Skeletal muscle satellite cell (primary cell): ENCODE measurements around the gene SLC39A13.

Experiments used
- H3K27me3 ChIP-seq: 2 replicates; pipeline ENCODE4 v1.7.0; 2013; ENCODE audit warnings: low read length; ENCODE audit not compliant: control insufficient read depth, insufficient read depth
- H3K36me3 ChIP-seq: 2 replicates; pipeline ENCODE4 v1.7.0; 2013; ENCODE audit warnings: mild to moderate bottlenecking, control low read depth, low read length; ENCODE audit not compliant: insufficient read depth
- H3K4me1 ChIP-seq: 2 replicates; pipeline ENCODE4 v1.7.0; 2013; ENCODE audit warnings: low read length; ENCODE audit not compliant: control insufficient read depth, insufficient read depth
- H3K4me2 ChIP-seq: 2 replicates; pipeline ENCODE4 v1.7.0; 2013; ENCODE audit warnings: mild to moderate bottlenecking, low read length
- H3K4me3 ChIP-seq: 2 replicates; pipeline ENCODE4 v1.7.0; 2013; ENCODE audit warnings: low read length
- H3K9ac ChIP-seq: 2 replicates; pipeline ENCODE4 v1.7.0; 2013; ENCODE audit warnings: mild to moderate bottlenecking, low read depth, low read length, moderate library complexity
- H3K9me3 ChIP-seq: replicated peaks from 2 replicates; pipeline ENCODE4 v1.7.0; 2013; ENCODE audit warnings: mild to moderate bottlenecking, control low read depth, low read length

Gene SLC39A13

DNA sequence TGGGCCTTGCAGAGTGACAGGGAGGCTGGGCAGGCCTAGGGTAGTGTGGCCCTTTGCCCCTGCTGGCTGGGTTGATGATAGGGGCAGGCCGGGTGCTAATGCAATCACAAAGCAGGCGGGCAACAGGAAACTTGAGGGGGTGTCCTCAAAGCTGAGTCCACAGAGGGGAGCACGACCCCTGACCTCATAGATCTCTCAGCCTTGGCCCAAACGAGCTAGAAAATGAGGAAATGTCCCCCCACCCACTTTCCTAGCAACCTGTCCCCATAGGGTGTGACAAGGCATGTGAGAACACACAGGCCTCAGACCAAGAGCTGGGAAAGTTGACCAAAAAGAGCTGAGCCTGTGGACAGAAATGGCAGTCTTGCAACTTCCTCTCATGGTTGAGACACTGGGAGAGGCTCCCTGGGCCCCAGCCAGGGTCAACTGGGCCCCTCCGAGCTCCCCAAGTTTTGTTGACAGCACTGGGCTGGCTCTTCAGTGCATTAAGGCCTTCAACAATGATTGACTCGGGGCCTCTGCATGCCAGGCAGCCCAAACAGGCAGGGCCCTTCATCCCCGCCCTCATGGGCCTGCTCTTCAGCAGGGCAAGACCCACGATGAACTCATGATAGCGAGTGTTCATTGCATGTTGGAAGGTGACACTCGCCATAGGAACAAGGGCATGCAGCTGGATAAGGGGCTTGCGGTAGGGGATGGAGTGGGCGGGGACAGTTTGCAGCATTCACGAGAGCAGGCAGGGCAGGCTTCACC lies 20.3 kb upstream of the SLC39A13 start:
- Histone ChIP-seq H3K27me3 (no peaks in the 10 kb centered on the region), H3K36me3 (no peaks in the 10 kb centered on the region), H3K4me2 (no peak overlapping the region), H3K4me3 (no peak overlapping the region), H3K4me1 (peaks cover under 1% of the 10 kb centered on the region), H3K9ac (no peak overlapping the region), H3K9me3 (no peaks in the 10 kb centered on the region)

DNA sequence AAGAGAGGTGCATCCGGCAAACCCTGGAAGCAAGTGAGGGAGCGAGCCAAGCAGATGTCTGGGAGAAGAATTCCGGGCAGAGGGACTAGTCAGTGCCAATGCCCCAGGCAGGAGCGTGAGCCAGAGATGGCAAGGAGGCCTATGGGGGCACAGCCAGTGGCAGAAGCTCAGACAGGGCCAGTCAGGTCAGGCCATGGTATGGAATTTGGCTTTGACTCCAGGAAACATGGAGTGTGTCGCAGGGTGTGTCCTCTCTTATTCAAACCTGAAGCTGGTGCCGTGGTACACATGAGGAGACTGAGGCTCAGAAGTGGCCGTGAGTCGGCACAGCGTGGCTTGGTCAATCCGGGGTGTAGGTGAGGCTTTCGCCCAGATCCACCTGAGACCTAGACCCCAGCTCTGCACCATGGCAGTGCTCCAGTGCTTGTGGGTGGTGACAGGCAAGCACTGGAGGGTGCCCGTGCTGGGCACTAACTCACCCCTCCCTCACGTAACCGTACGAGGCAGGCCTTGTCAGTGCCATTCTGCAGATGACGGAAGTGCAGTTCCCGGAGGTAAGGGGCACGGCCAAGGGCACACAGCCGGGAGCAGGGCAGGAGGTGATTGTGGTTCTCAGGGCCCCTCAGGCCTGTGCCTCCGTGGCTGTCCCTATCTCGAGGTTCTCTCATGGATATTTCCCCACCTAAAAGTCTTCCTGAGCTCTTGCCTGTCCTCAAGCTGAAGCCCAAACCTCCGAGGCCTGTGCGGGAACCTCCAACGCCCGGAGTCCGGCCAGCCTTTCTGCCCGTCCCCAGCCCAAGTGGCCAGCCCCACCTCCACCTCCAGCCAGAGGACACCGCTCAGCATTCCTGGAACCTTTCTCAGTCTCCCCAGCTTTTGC lies 19.5 kb upstream of the SLC39A13 start:
- Histone ChIP-seq H3K9ac (no peak overlapping the region), H3K36me3 (no peaks in the 10 kb centered on the region), H3K4me3 (no peak overlapping the region), H3K27me3 (no peaks in the 10 kb centered on the region), H3K9me3 (no peaks in the 10 kb centered on the region), H3K4me2 (no peak overlapping the region), H3K4me1 (peaks cover 8% of the 10 kb centered on the region)

GRCh38 chr11:47389577-47390421 lies 18.6 kb upstream of the SLC39A13 start:
- peaks cover 15% of the 10 kb centered on the region for H3K4me1 ChIP-seq
- H3K9ac ChIP-seq: no peak overlapping the region

DNA sequence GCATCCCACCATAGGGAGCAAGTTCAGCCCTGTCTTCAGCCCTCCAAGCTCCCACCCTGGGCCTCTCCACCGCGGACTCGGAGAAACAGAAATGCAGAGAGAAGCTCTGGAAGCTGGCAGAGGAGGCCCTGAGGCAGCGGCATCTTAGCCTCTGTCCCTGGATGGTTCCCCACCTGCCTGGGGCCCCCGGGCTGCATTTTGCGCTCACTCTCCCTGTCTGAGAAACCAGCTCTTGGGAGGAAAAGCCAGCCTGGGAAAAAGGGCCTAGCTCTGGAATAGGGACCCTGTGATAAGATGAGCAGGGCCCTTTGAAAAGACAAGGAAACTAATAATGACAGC lies 18.0 kb upstream of the SLC39A13 start:
- H3K4me1 ChIP-seq: peaks cover 15% of the 10 kb centered on the region
- H3K4me3 ChIP-seq: no peak overlapping the region

More at GRCh38 chr11:47389577-47390421, 18.6 kb upstream of the SLC39A13 start:
- Histone ChIP-seq H3K4me3 (no peak overlapping the region), H3K9me3 (no peaks in the 10 kb centered on the region), H3K27me3 (no peaks in the 10 kb centered on the region), H3K36me3 (no peaks in the 10 kb centered on the region), H3K4me2 (no peak overlapping the region)

GRCh38 chr11:47391077-47391583 lies 17.3 kb upstream of the SLC39A13 start:
- Histone ChIP-seq H3K9ac (no peak overlapping the region), H3K4me3 (no peak overlapping the region), H3K27me3 (no peaks in the 10 kb centered on the region), H3K36me3 (no peaks in the 10 kb centered on the region), H3K4me1 (peaks cover 15% of the 10 kb centered on the region), H3K4me2 (no peak overlapping the region), H3K9me3 (no peaks in the 10 kb centered on the region)

More for the DNA sequence above, 18.0 kb upstream of the SLC39A13 start:
- Histone ChIP-seq H3K27me3 (no peaks in the 10 kb centered on the region), H3K9ac (no peak overlapping the region), H3K36me3 (no peaks in the 10 kb centered on the region), H3K9me3 (no peaks in the 10 kb centered on the region), H3K4me2 (no peak overlapping the region)

DNA sequence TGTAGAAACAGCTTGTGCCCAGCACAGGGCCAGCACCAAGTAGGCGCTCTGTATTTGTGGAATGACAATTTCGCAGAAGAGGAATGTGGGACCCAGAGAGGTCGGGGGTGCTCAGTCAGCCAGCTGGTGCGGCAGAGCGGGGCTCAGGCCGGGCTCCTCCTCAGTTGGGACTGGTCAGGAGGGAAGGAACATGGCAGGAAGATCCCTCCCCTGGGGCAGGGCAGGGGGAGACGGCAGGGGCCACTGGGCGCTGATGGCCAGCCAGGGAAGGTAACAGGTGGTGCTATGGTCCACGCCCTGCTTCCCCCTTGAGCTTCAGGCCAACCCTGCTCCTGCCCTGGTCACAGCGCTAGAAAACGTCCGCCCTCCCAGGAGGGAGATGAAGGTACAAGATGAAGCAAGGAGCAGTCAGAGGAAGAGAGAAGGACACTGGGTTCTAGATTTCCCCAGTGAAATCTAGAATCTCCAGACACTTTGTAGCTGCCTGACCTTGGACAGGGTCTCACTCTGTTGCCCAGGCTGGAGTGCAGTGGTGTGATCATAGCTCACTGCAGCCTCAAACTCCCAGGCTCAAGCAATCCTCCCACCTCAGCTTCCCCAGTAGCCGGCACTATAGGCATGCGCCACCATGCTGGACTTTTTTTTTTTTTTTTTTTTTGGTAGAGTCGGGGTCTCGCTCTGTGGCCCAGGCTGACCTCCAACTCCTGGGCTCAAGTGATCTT lies 16.5 kb upstream of the SLC39A13 start:
- no peak overlapping the region for H3K9ac ChIP-seq

DNA sequence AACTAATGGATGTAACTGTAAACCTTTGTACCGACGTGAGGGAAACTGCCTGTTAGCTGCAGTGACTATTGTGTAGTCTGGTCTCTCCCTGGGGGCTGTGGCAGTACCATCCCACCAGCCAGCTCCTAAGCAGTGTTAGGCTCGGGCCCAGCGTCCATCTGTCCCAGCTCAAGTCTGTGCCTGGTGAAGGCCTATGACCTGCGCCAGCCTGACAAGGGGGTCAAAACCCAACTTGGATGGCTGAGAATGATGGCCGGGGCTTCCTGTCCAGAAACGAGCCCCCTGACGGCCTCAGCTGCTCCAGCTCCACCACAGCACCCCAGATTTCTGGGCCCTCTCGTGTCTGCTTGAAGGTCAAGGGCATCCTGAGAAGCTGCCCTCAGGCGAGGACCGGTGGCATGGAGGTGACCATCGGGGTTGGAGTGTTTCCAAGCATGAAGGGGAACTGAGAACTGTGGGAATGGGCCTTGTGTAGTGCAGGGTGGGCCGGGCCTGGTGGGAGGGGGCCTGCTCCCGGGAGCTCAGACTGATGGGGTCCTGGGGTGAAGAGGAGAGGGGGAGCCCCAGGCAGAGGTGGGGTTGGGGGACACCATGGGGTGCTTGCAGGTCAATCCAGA lies 15.7 kb upstream of the SLC39A13 start:
- Histone ChIP-seq H3K36me3 (no peaks in the 10 kb centered on the region), H3K4me1 (peaks cover 15% of the 10 kb centered on the region), H3K9ac (no peak overlapping the region), H3K4me2 (no peak overlapping the region), H3K27me3 (no peaks in the 10 kb centered on the region), H3K4me3 (no peak overlapping the region), H3K9me3 (no peaks in the 10 kb centered on the region)

More for the DNA sequence above, 16.5 kb upstream of the SLC39A13 start:
- no peaks in the 10 kb centered on the region for H3K27me3 ChIP-seq
- H3K9me3 ChIP-seq: no peaks in the 10 kb centered on the region
- H3K4me2 ChIP-seq: no peak overlapping the region
- peaks cover 15% of the 10 kb centered on the region for H3K4me1 ChIP-seq
- H3K36me3 ChIP-seq: no peaks in the 10 kb centered on the region
- H3K4me3 ChIP-seq: no peak overlapping the region

GRCh38 chr11:47393163-47394049 lies 15.0 kb upstream of the SLC39A13 start:
- H3K4me1 ChIP-seq: peaks cover 15% of the 10 kb centered on the region
- H3K9me3 ChIP-seq: no peaks in the 10 kb centered on the region
- H3K4me2 ChIP-seq: no peak overlapping the region
- H3K9ac ChIP-seq: peak overlapping the region; percentile 43
- H3K4me3 ChIP-seq: no peak overlapping the region
- no peaks in the 10 kb centered on the region for H3K36me3 ChIP-seq
- H3K27me3 ChIP-seq: no peaks in the 10 kb centered on the region

DNA sequence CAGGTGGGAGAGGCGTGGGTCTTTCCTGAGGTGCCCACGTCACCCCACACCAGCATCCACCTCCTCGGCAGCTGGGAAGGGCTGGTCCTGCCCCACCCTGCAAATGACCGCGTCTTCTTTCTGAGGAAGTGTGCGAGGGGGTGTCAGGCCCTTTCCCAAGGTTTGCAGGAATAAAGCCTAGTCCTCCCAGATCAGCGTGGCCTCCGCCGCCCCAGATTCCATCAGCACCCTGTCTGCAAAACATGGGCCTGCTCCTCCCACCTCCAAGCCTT lies 14.4 kb upstream of the SLC39A13 start:
- no peak overlapping the region for H3K4me2 ChIP-seq
- H3K27me3 ChIP-seq: no peaks in the 10 kb centered on the region
- no peaks in the 10 kb centered on the region for H3K9me3 ChIP-seq
- H3K4me3 ChIP-seq: no peak overlapping the region
- H3K9ac ChIP-seq: peak overlapping the region; percentile 43
- H3K4me1 ChIP-seq: peaks cover 15% of the 10 kb centered on the region
- H3K36me3 ChIP-seq: no peaks in the 10 kb centered on the region
